Upper lobe of left lung (tissue), 6 donors: Measurements from ENCODE around the gene EFNA5. TPM values are rescaled to one million over a fixed set of nuclear protein-coding genes. Genes with fewer than 3 reads are reported as not detected.

Experiments used
- ATAC-seq, 2 donors: fragments of 200-7000 bp; cut with Tn5 transposase; one replicate each; pipeline ENCODE4 v1.9.1; 2022; ENCODE audit warnings: mild to moderate bottlenecking in 2 of 2, moderate library complexity in 2 of 2; ENCODE audit not compliant: low FRiP score in 2 of 2
- DNase-seq, 2 donors: peaks; one replicate each; pipeline ENCODE4 v3.0.0-alpha.2; 2019 to 2020
- H3K27ac ChIP-seq, 4 donors: fragments of 200-600 bp; sonication (generic); one replicate each; pipeline ENCODE4 v1.5.1; 2016 to 2019
- H3K27me3 ChIP-seq, 4 donors: fragments of 200-600 bp; sonication (generic); one replicate each; pipeline ENCODE4 v1.5.1; 2017 to 2019
- H3K36me3 ChIP-seq, 4 donors: fragments of 200-600 bp; sonication (generic); one replicate each; pipeline ENCODE4 v1.5.1; 2016 to 2019
- H3K4me1 ChIP-seq, 4 donors: fragments of 200-600 bp; sonication (generic); one replicate each; pipeline ENCODE4 v1.5.1; 2018 to 2019
- H3K4me3 ChIP-seq, 4 donors: fragments of 200-600 bp; sonication (generic); one replicate each; pipeline ENCODE4 v1.5.1; 2017 to 2019; ENCODE audit warnings: mild to moderate bottlenecking in 2 of 4, moderate library complexity in 1 of 4
- H3K9me3 ChIP-seq, 4 donors: fragments of 200-600 bp; sonication (generic); one replicate each; pipeline ENCODE4 v1.5.1; 2018 to 2019
- CTCF ChIP-seq, 6 experiments: fragments of 450-650 bp in 4 of 6; fragments of 200-600 bp in 2 of 6; sonication (generic) in 2 of 6; IDR thresholded peaks; one replicate each; pipeline ENCODE4 v1.5.1; 2016 to 2019; ENCODE audit warnings: antibody characterized with exemption in 6 of 6
- EP300 ChIP-seq, 4 donors: sonication (generic); formaldehyde crosslinking; IDR thresholded peaks; one replicate each; pipeline ENCODE4 v1.5.1; 2017; ENCODE audit warnings: antibody characterized with exemption in 4 of 4, control low read depth in 2 of 4
- POLR2A ChIP-seq, 4 donors: fragments of 450-650 bp; IDR thresholded peaks; one replicate each; pipeline ENCODE4 v1.5.1; 2016 to 2017; ENCODE audit warnings: antibody characterized with exemption in 4 of 4, mild to moderate bottlenecking in 2 of 4
- POLR2AphosphoS5 ChIP-seq, 2 donors: sonication (generic); formaldehyde crosslinking; IDR thresholded peaks; one replicate each; pipeline ENCODE4 v1.5.1; 2017; ENCODE audit warnings: antibody characterized with exemption in 2 of 2
- WGBS, 2 donors: methylation state at CpG; one replicate each; pipeline ENCODE4 v1.1.5; 2017 to 2018; 5-methylcytosine and 5-hydroxymethylcytosine counted together
- total RNA-seq, 6 donors: library from RNA; depleted of rRNA in 4 of 6; stranded (reverse); fragments of >200 nt in 4 of 6; gene quantifications; one replicate each; pipeline versions ENCODE4 v1.1.0 to v1.2.1, GENCODE V29; 2016 to 2021
- donor health status: DM: no; HTN: no; CAD: no; lungs with moderate emphysema.
- donor health status: DM: no; HTN: yes; CAD: no; lungs with severe emphysema.

Gene EFNA5
- total RNA-seq, 6 donors from 2014 or later = 4.1 to 41.9 (median 7.3) TPM

GRCh38 chr5:107369622-107370021 lies 301.1 kb downstream of the EFNA5 start:
- Histone ChIP-seq H3K9me3 (no peaks in the 10 kb centered on the region), H3K27ac (no peak overlapping the region), H3K36me3 (no peaks in the 10 kb centered on the region), H3K4me1 (no peaks in the 10 kb centered on the region), H3K27me3 (no peaks in the 10 kb centered on the region), H3K4me3 (no peak overlapping the region)
- ATAC-seq (no peak), DNase-seq (no peak)
- TF ChIP-seq POLR2A (IDR thresholded peaks at IDR 0.05) (no peak), EP300 (IDR thresholded peaks at IDR 0.05) (no peak), CTCF (IDR thresholded peaks at IDR 0.05) (no peak), POLR2AphosphoS5 (IDR thresholded peaks at IDR 0.05) (no peak)
- WGBS, 2 donors = 82 to 96% methylated on average over 1 of the region's 1 CpG

GRCh38 chr5:107368615-107369014 lies 302.1 kb downstream of the EFNA5 start:
- DNase-seq = no peak
- no peaks in the 10 kb centered on the region for H3K4me1 ChIP-seq
- H3K9me3 ChIP-seq = no peaks in the 10 kb centered on the region
- WGBS, 2 donors = 86 to 93% methylated on average over 7 of the region's 7 CpGs
- no peak for ATAC-seq
- no peaks in the 10 kb centered on the region for H3K36me3 ChIP-seq
- TF ChIP-seq EP300 (IDR thresholded peaks at IDR 0.05) (no peak), CTCF (IDR thresholded peaks at IDR 0.05) (no peak), POLR2A (IDR thresholded peaks at IDR 0.05) (no peak), POLR2AphosphoS5 (IDR thresholded peaks at IDR 0.05) (no peak)
- H3K27me3 ChIP-seq = no peaks in the 10 kb centered on the region
- no peak overlapping the region for H3K27ac ChIP-seq
- H3K4me3 ChIP-seq = no peak overlapping the region

- no peak for ATAC-seq
- H3K27me3 ChIP-seq = no peaks in the 10 kb centered on the region
- WGBS, 2 donors = 78 to 88% methylated on average over 2 of the region's 2 CpGs
- no peaks in the 10 kb centered on the region for H3K9me3 ChIP-seq
- H3K27ac ChIP-seq = no peak overlapping the region
- H3K4me3 ChIP-seq = no peak overlapping the region
- no peak for DNase-seq
- TF ChIP-seq CTCF (IDR thresholded peaks at IDR 0.05) (no peak), EP300 (IDR thresholded peaks at IDR 0.05) (no peak), POLR2AphosphoS5 (IDR thresholded peaks at IDR 0.05) (no peak), POLR2A (IDR thresholded peaks at IDR 0.05) (no peak)
- H3K36me3 ChIP-seq = no peaks in the 10 kb centered on the region
- H3K4me1 ChIP-seq = no peaks in the 10 kb centered on the region
Observed at GRCh38 chr5:107367939-107368338, 302.8 kb downstream of the EFNA5 start.

- no peaks in the 10 kb centered on the region for H3K9me3 ChIP-seq
- no peak for ATAC-seq
- H3K27me3 ChIP-seq = no peaks in the 10 kb centered on the region
- WGBS, 2 donors = 80 to 90% methylated on average over 4 of the region's 4 CpGs
- no peak overlapping the region for H3K27ac ChIP-seq
- TF ChIP-seq EP300 (IDR thresholded peaks at IDR 0.05) (no peak), CTCF (IDR thresholded peaks at IDR 0.05) (no peak), POLR2AphosphoS5 (IDR thresholded peaks at IDR 0.05) (no peak), POLR2A (IDR thresholded peaks at IDR 0.05) (no peak)
- H3K36me3 ChIP-seq = no peaks in the 10 kb centered on the region
- DNase-seq = no peak
- H3K4me1 ChIP-seq = no peaks in the 10 kb centered on the region
- no peak overlapping the region for H3K4me3 ChIP-seq
Observed at GRCh38 chr5:107367480-107367879, 303.3 kb downstream of the EFNA5 start.

DNA sequence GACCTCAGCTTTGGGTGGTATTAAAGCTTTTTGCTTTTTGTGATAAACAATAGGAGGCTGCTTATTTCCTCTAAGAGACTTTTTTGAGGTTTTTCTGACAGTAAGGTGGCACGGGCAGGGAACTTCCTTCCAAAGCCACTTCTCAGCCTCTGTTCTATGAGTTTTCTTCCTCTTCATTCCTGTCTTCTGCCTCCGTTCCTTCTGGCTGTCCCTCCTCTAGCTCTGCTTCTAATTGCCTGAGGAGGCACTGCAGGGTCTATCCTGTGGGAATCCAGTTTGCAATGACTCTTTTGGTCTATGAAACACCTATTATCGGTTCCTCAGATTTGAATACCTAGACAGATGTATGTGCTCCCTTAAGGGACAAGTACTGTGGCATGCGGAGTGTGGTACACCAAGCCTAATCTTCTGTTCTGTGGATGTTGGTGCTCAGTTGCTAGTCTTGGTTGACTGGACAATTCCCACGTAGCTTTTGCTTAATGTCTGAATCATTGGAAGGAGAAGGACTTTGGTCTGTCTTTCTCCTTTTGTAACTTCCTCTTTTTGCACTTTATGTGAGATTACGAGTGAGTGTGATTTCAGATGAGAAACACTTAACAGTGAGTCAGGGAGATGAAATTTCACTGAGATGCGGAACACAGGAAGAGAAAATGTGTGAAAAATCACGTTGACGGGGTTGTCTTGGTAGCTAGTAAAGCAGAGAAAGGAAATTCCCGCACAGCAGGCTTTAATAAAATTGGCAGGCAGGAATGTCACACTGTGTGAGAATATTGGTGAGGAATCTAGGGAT lies 305.2 kb downstream of the EFNA5 start:
- Histone ChIP-seq H3K9me3 (no peaks in the 10 kb centered on the region), H3K4me3 (no peak overlapping the region), H3K27ac (peak overlapping the region in 1 of 4 donors; percentile 28), H3K36me3 (no peaks in the 10 kb centered on the region), H3K27me3 (no peaks in the 10 kb centered on the region), H3K4me1 (no peaks in the 10 kb centered on the region)
- peak in 1 of 2 donors; percentile 62 for ATAC-seq
- WGBS, 2 donors = 56 to 60% methylated on average over 10 of the region's 10 CpGs
- DNase-seq = no peak
- TF ChIP-seq EP300 (IDR thresholded peaks at IDR 0.05) (no peak), POLR2AphosphoS5 (IDR thresholded peaks at IDR 0.05) (no peak), POLR2A (IDR thresholded peaks at IDR 0.05) (no peak), CTCF (IDR thresholded peaks at IDR 0.05) (no peak)
